HCT116 (cell line): ENCODE results near the gene EVA1A. TPM values are rescaled to one million over a fixed set of nuclear protein-coding genes. Genes with fewer than 3 reads are reported as not detected.

Source experiments
- ATAC-seq: fragments of 200-7000 bp; cut with Tn5 transposase; 2 replicates; pipeline ENCODE4 v1.9.1; 2020; ENCODE audit warnings: mild to moderate bottlenecking, moderate library complexity
- BruUV-seq: library from RNA; stranded (reverse); fragments of 400-500 nt; replicated peaks from 2 replicates; lab custom pipeline; 2021; lab: Mats Ljungman, UMichigan
- CTCF ChIA-PET: fragments of 300-600 bp; sonication (Branson Sonifier 250); formaldehyde crosslinking; loops from one replicate; lab custom pipeline; 2021; ENCODE audit warnings: antibody characterized with exemption; lab: Charles Lee
- POLR2A ChIA-PET: fragments of 300-600, 350-600 bp; sonication (Branson Sonifier 250); formaldehyde crosslinking; loops from one replicate; lab custom pipeline; 2021; ENCODE audit warnings: antibody characterized with exemption; lab: Charles Lee
- RAD21 ChIA-PET, 2 experiments: fragments of 300-600 bp; sonication (Branson Sonifier 250); formaldehyde crosslinking; loops; one replicate each; lab custom pipeline; 2023; ENCODE audit warnings: low total read pairs in 2 of 2; ENCODE audit not compliant: uncharacterized antibody in 2 of 2, unreplicated experiment in 2 of 2, low non-redundant PET in 1 of 2; lab: Charles Lee
- DNase-seq: peaks from one replicate; pipeline ENCODE4 v3.0.0-alpha.2; 2010; ENCODE audit warnings: low read depth, low spot score
- H2AFZ ChIP-seq: fragments of 200-600 bp; shearing (Covaris generic), sonication (generic); 2 replicates; pipeline ENCODE4 v1.6.1; 2017; ENCODE audit warnings: low read depth, mixed run types, mixed read lengths, antibody characterized with exemption, low read length; ENCODE audit not compliant: poor library complexity, severe bottlenecking
- H3K27ac ChIP-seq: 2 replicates; pipeline ENCODE4 v1.5.1; 2012; ENCODE audit warnings: low read depth, low read length
- H3K27me3 ChIP-seq: fragments of 200-600 bp; sonication (generic); 2 replicates; pipeline ENCODE4 v1.6.1; 2016; ENCODE audit warnings: mixed run types, low read length, mixed read lengths; ENCODE audit not compliant: insufficient read depth
- H3K36me3 ChIP-seq, 2 experiments: fragments of 200-500 bp in 1 of 2; fragments of 200-600 bp in 1 of 2; sonication (Bioruptor generic) in 1 of 2; sonication (generic) in 1 of 2; 2 replicates each; pipeline versions ENCODE4 v1.5.1 to v1.6.1; 2014 to 2016; ENCODE audit warnings: low read length in 2 of 2, inconsistent platforms in 1 of 2, mixed read lengths in 1 of 2, mixed run types in 1 of 2; ENCODE audit not compliant: insufficient read depth in 2 of 2, control insufficient read depth in 1 of 2
- H3K4me1 ChIP-seq, 2 experiments: fragments of 200-600 bp in 1 of 2; sonication (generic) in 1 of 2; 2 replicates each; pipeline versions ENCODE4 v1.5.1 to v1.6.1; 2012 to 2017; ENCODE audit warnings: low read length in 2 of 2, inconsistent platforms in 1 of 2, mild to moderate bottlenecking in 1 of 2, mixed read lengths in 1 of 2, mixed run types in 1 of 2, moderate library complexity in 1 of 2; ENCODE audit not compliant: insufficient read depth in 2 of 2, control insufficient read depth in 1 of 2
- H3K4me2 ChIP-seq: fragments of 200-600 bp; sonication (generic); 2 replicates; pipeline ENCODE4 v1.6.1; 2017; ENCODE audit warnings: mixed run types, low read length, mixed read lengths
- H3K4me3 ChIP-seq, 2 experiments: fragments of 200-600 bp in 1 of 2; sonication (generic) in 1 of 2; replicated peaks in 1 of 2; 2 replicates each; pipeline ENCODE4 v1.5.1; 2011 to 2016; ENCODE audit warnings: low read length in 2 of 2, control low read depth in 1 of 2, low read depth in 1 of 2, mild to moderate bottlenecking in 1 of 2, mixed read lengths in 1 of 2, mixed run types in 1 of 2
- H3K79me2 ChIP-seq: fragments of 200-600 bp; sonication (generic); 2 replicates; pipeline ENCODE4 v1.6.1; 2017; ENCODE audit warnings: mild to moderate bottlenecking, mixed run types, low read length, moderate library complexity, mixed read lengths; ENCODE audit not compliant: insufficient read depth
- H3K9ac ChIP-seq: fragments of 200-600 bp; sonication (generic); 2 replicates; pipeline ENCODE4 v1.6.1; 2016; ENCODE audit warnings: low read length, mixed read lengths
- H3K9me2 ChIP-seq: fragments of 200-600 bp; sonication (generic), shearing (Covaris generic); 2 replicates; pipeline ENCODE4 v1.6.1; 2017; ENCODE audit warnings: mixed run types, mild to moderate bottlenecking, moderate library complexity; ENCODE audit not compliant: insufficient read depth
- H3K9me3 ChIP-seq, 2 experiments: fragments of 200-500 bp in 1 of 2; fragments of 200-600 bp in 1 of 2; sonication (Bioruptor generic) in 1 of 2; sonication (generic) in 1 of 2; 2 replicates each; pipeline ENCODE4 v1.6.1; 2014 to 2017; ENCODE audit warnings: low read length in 2 of 2, mixed read lengths in 2 of 2, inconsistent platforms in 1 of 2, low read depth in 1 of 2, mild to moderate bottlenecking in 1 of 2, mixed run types in 1 of 2, moderate library complexity in 1 of 2; ENCODE audit not compliant: control insufficient read depth in 1 of 2, insufficient read depth in 1 of 2
- H4K20me1 ChIP-seq: fragments of 200-600 bp; sonication (generic), shearing (Covaris generic); 2 replicates; pipeline ENCODE4 v1.6.1; 2017; ENCODE audit warnings: mixed run types, mild to moderate bottlenecking, moderate library complexity; ENCODE audit not compliant: insufficient read depth
- EGR1 ChIP-seq: IDR thresholded peaks from 2 replicates; pipeline ENCODE4 v1.6.1; 2012; ENCODE audit warnings: low read depth
- ELF1 ChIP-seq: IDR thresholded peaks from 2 replicates; pipeline ENCODE4 v1.6.1; 2012; ENCODE audit warnings: low read depth, borderline replicate concordance
- EZH2 ChIP-seq: fragments of 200-600 bp; sonication (generic); IDR thresholded peaks from 2 replicates; pipeline ENCODE4 v1.6.1; 2017; ENCODE audit warnings: antibody characterized with exemption, mixed run types
- FOSL1 ChIP-seq: IDR thresholded peaks from 2 replicates; pipeline ENCODE4 v1.6.1; 2012; ENCODE audit warnings: low read depth
- JUND ChIP-seq: IDR thresholded peaks from 2 replicates; pipeline ENCODE4 v1.6.1; 2012
- POLR2A ChIP-seq: IDR thresholded peaks from 2 replicates; pipeline ENCODE4 v1.7.0; 2011; ENCODE audit warnings: borderline replicate concordance; ENCODE audit not compliant: insufficient read depth, insufficient read length; ENCODE audit errors: extremely low read depth
- POLR2AphosphoS5 ChIP-seq: IDR thresholded peaks from 2 replicates; pipeline ENCODE4 v1.6.1; 2011; ENCODE audit warnings: mild to moderate bottlenecking, low read depth, low read length, moderate library complexity
- SP1 ChIP-seq: IDR thresholded peaks from 2 replicates; pipeline ENCODE4 v1.6.1; 2012; ENCODE audit warnings: low read depth
- SRF ChIP-seq: IDR thresholded peaks from 2 replicates; pipeline ENCODE4 v1.6.1; 2012; ENCODE audit warnings: low read depth
- TCF7L2 ChIP-seq: IDR thresholded peaks from 2 replicates; pipeline ENCODE4 v1.7.0; 2011; ENCODE audit warnings: borderline replicate concordance, inconsistent platforms; ENCODE audit not compliant: insufficient read depth, insufficient read length; ENCODE audit errors: extremely low read depth
- YY1 ChIP-seq: IDR thresholded peaks from 2 replicates; pipeline ENCODE4 v1.6.1; 2011; ENCODE audit warnings: low read length, low read depth, moderate library complexity, mild to moderate bottlenecking; ENCODE audit not compliant: insufficient replicate concordance; ENCODE audit errors: extremely low read depth
- ZNF274 ChIP-seq: fragments of 200-500 bp; sonication (Bioruptor generic); IDR thresholded peaks from 2 replicates; pipeline ENCODE4 v1.6.1; 2014; ENCODE audit warnings: mild to moderate bottlenecking, low read depth, low read length, inconsistent platforms
- intact Hi-C: fragments of 100-400 bp; cut with micrococcal nuclease; formaldehyde crosslinking; loops from 2 replicates; pipeline ENCODE4 v1.10.0; 2022
- total RNA-seq: library from RNA; stranded (reverse); gene quantifications from one replicate; pipeline ENCODE4 v1.2.1, GENCODE V29; 2021; ENCODE audit not compliant: unreplicated experiment
- TF ChIP-seq, protein P1 (sequence below): IDR thresholded peaks from 2 replicates; pipeline ENCODE4 v1.6.1; 2012; ENCODE audit warnings: low read depth
- TF ChIP-seq, protein P2 (sequence below), 3 experiments: fragments of 200-600 bp in 1 of 3; sonication (generic) in 1 of 3; IDR thresholded peaks in 2 of 3; conservative IDR thresholded peaks in 1 of 3; 2 replicates each; pipeline ENCODE4 v1.5.1; 2012 to 2017; ENCODE audit warnings: low read depth in 2 of 3, low read length in 2 of 3, antibody characterized with exemption in 1 of 3, borderline replicate concordance in 1 of 3, control low read depth in 1 of 3, mild to moderate bottlenecking in 1 of 3, mixed read lengths in 1 of 3, mixed run types in 1 of 3, moderate library complexity in 1 of 3; ENCODE audit not compliant: insufficient read depth in 1 of 3
- TF ChIP-seq, protein P3 (sequence below): IDR thresholded peaks from 2 replicates; pipeline ENCODE4 v1.6.1; 2012
- TF ChIP-seq, protein P4 (sequence below): IDR thresholded peaks from 2 replicates; pipeline ENCODE4 v1.6.1; 2012

The EVA1A gene
- total RNA-seq, 1 experiment from 2014 or later: 2.8 TPM

DNA sequence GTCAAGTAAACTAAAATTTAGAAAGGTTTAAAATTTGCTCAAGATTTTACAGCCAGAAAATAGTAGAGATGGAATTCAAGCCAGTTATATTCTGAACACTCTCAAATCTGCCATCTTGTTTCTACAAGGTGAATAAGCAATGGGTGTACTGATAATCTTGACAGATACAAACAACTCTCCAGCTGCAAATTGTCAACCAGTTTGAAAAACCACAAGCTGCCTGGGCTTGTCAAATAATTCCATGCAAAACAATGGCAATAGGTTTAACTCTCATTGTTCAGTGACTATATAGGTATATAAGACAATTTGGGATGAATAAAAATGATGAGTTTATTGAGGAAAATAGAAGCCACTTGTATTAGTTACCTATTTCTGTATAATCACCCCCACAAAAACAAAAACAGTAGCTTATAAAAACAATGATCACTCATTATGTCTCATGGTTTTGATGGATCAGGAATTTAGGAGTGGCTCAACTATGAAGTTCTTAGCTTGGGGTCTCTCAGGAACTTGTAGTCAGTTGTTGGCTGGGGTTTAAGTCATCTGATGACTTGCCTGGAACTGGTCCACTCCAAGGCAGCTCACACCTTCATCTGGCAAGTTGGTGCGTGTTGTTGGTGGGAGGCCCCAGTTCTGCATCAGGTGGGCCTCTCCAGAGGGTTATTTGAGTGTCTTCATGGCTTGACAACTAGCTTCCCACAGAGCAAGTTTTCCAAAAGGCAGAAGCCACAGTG lies 12.6 kb upstream of the EVA1A start:
- Histone ChIP-seq H3K79me2 (no peaks in the 10 kb centered on the region), H3K36me3 (no peaks in the 10 kb centered on the region), H2AFZ (no peak overlapping the region), H3K9me3 (no peaks in the 10 kb centered on the region), H3K9ac (no peak overlapping the region), H3K27me3 (peaks cover 10% of the 10 kb centered on the region), H3K9me2 (no peaks in the 10 kb centered on the region), H3K4me1 (no peaks in the 10 kb centered on the region), H3K4me3 (no peak overlapping the region), H4K20me1 (no peaks in the 10 kb centered on the region), H3K27ac (no peak overlapping the region), H3K4me2 (no peak overlapping the region)
- BruUV-seq: no TSS peak
- intact Hi-C loops: no loop called here
- TF ChIP-seq SP1: no peak
- TF ChIP-seq YY1: no peak
- TF ChIP-seq EGR1: no peak
- TF ChIP-seq SRF: no peak
- no peak for TF ChIP-seq TCF7L2
- TF ChIP-seq EZH2: no peak
- no peak for TF ChIP-seq ELF1
- TF ChIP-seq JUND: no peak
- TF ChIP-seq ZNF274: no peak
- TF ChIP-seq, protein P1, sequence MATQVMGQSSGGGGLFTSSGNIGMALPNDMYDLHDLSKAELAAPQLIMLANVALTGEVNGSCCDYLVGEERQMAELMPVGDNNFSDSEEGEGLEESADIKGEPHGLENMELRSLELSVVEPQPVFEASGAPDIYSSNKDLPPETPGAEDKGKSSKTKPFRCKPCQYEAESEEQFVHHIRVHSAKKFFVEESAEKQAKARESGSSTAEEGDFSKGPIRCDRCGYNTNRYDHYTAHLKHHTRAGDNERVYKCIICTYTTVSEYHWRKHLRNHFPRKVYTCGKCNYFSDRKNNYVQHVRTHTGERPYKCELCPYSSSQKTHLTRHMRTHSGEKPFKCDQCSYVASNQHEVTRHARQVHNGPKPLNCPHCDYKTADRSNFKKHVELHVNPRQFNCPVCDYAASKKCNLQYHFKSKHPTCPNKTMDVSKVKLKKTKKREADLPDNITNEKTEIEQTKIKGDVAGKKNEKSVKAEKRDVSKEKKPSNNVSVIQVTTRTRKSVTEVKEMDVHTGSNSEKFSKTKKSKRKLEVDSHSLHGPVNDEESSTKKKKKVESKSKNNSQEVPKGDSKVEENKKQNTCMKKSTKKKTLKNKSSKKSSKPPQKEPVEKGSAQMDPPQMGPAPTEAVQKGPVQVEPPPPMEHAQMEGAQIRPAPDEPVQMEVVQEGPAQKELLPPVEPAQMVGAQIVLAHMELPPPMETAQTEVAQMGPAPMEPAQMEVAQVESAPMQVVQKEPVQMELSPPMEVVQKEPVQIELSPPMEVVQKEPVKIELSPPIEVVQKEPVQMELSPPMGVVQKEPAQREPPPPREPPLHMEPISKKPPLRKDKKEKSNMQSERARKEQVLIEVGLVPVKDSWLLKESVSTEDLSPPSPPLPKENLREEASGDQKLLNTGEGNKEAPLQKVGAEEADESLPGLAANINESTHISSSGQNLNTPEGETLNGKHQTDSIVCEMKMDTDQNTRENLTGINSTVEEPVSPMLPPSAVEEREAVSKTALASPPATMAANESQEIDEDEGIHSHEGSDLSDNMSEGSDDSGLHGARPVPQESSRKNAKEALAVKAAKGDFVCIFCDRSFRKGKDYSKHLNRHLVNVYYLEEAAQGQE: no peak
- TF ChIP-seq, protein P2, sequence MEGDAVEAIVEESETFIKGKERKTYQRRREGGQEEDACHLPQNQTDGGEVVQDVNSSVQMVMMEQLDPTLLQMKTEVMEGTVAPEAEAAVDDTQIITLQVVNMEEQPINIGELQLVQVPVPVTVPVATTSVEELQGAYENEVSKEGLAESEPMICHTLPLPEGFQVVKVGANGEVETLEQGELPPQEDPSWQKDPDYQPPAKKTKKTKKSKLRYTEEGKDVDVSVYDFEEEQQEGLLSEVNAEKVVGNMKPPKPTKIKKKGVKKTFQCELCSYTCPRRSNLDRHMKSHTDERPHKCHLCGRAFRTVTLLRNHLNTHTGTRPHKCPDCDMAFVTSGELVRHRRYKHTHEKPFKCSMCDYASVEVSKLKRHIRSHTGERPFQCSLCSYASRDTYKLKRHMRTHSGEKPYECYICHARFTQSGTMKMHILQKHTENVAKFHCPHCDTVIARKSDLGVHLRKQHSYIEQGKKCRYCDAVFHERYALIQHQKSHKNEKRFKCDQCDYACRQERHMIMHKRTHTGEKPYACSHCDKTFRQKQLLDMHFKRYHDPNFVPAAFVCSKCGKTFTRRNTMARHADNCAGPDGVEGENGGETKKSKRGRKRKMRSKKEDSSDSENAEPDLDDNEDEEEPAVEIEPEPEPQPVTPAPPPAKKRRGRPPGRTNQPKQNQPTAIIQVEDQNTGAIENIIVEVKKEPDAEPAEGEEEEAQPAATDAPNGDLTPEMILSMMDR (IDR thresholded peaks at IDR 0.05 in 2 of 3, conservative IDR thresholded peaks at IDR 0.05 in 1 of 3; ENCODE audit: borderline replicate concordance in 1 of 3, insufficient read depth in 1 of 3, low read depth in 2 of 3, low read length in 2 of 3): no peak
- TF ChIP-seq, protein P3, sequence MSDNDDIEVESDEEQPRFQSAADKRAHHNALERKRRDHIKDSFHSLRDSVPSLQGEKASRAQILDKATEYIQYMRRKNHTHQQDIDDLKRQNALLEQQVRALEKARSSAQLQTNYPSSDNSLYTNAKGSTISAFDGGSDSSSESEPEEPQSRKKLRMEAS: no peak
- TF ChIP-seq POLR2AphosphoS5: no peak
- TF ChIP-seq, protein P4, sequence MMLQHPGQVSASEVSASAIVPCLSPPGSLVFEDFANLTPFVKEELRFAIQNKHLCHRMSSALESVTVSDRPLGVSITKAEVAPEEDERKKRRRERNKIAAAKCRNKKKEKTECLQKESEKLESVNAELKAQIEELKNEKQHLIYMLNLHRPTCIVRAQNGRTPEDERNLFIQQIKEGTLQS: no peak
- no peak for TF ChIP-seq POLR2A
- no peak for TF ChIP-seq FOSL1
- CTCF ChIA-PET: no interaction called here
- no peak for DNase-seq
- ATAC-seq: no peak
- POLR2A ChIA-PET: no interaction called here
- RAD21 ChIA-PET: no interaction called here
